ENCODE data around the gene SMC6. TPM values are rescaled to one million over a fixed set of nuclear protein-coding genes. Genes with fewer than 3 reads are reported as not detected.
A peak's percentile ranks its signal among the peaks of the same experiment; 100 is the strongest.

Gene SMC6
- total RNA-seq, 1 experiment from 2014 or later, result 32.7 TPM

DNA sequence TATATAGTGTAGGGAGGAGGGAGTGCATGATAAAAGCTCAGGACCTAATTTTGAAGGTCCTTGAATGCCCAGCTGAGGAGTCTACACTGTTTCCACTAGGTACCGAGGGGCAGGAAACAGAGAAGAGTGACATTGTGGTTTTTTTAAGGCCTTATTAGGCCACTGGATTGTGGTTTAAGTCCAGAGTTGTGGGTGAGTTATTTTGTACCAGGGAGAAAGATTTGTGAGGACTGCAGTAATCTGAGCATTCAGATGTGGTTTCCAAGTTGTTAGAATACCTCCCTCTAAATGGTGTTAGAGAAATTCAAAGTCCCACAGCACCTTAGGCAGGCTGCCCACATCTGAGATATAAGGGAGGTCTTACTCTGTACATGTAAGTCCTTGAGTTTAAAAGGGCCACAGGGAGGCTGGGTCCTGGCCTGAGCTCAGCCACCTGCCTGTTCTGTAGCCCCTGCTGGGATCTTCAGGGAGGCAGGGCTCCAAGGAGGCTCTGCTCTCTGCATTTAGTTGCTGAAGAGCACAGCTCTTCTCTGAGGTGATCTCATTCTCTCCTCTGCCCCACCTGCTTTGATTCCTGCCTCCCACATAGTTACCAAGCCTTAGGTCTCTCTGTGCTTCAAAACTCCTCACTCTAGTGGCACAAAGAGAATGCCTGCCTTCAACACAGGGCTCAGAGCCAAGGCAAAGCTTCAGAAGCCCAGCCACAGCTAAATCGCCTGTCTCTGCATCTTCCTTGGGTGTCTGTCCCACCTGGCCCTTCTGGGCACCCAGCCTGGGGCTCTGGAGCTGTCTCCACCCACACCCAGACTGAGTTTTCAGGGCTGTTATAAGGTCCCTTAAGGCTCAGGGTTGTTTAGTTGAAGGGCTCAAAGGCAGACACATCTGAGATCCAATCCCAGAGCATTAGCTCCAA lies 125.0 kb downstream of the SMC6 start:
- in situ Hi-C loops (cut with HindIII; ENCODE audit: low sequenced_read_pairs), result no loop called here

DNA sequence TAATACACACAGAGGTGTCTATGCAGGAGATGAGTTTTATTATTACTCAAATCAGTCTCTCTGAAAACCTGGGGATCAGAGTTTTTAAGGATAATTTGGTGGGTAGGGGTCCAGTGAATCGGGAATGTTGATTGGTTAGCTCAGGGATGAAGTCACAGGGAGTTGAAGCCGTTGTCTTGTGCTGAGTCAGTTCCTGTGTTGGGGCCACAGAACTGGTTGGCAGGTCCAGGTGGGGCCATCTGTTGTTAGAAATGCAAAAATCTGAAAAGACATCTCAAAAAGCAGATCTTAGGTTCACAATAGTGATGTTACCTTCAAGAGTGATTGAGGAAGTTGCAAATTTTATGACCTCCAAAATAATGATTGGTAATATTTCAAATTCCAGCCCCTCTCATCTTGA lies 126.2 kb downstream of the SMC6 start:
- in situ Hi-C loops (cut with HindIII; ENCODE audit: low sequenced_read_pairs), result no loop called here
- DNase-seq (ENCODE audit: low spot score), result no peak

More for the DNA sequence above, 125.0 kb downstream of the SMC6 start:
- DNase-seq (ENCODE audit: low spot score), result peak; percentile 57

DNA sequence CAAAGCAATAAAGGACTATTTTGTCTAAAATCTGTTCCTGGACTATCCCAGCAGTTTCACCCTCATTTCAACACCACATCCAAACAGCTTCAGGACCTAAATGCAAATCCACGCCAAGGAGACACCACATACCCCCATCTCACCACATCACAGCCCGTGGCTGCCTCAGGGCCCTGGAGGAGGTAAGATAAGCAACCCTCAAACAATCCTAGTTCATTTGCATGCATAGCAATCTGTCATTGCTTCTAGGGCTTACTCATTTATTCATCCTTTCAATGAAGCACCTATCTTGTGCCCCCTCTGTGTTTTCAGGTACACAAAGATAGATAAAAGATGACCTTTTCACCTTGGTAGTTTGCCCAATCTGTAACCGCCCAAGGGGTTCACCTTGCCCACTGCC lies 126.6 kb downstream of the SMC6 start:
- DNase-seq (ENCODE audit: low spot score), result no peak
- in situ Hi-C loops (cut with HindIII; ENCODE audit: low sequenced_read_pairs), result no loop called here

DNA sequence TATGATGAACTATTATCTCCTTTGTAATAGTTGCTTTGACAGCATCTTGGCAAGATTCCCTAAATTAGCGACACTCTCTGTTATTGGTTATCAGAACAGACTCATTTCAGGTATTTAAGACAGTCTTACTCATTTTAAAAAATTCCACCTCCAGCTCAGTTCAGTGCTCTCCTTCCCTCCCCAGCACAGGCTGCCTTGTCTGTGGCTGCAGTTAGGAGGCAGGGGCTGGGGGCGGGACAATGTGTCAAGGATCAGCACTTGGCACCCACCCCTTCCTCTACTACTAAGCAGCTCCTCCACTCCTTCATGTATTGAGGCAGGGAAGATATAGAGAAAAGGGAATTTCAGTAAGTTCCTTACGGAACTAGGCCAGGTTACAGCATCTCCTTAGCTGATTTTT lies 128.2 kb downstream of the SMC6 start:
- no peak for DNase-seq (ENCODE audit: low spot score)
- in situ Hi-C loops (cut with HindIII; ENCODE audit: low sequenced_read_pairs), result no loop called here

DNA sequence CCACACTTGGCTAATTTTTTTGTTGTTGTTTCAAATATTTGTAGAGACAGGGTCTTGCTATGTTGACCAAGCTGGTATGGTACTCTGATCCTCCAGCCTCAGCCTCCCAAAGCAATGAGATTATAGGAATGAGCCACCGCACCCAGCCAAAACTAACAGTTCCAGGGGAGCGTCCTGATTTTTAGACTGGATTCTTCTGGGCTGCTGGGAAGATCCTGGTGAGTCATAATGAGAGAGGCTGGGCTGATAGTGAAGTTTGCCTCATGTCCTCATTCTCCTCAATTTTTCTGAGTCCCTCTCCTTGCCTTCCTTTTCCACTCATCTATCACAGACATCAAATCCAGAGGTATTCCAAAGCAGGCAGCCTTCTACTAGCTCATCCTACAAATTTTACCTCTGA lies 131.8 kb downstream of the SMC6 start:
- in situ Hi-C loops (cut with HindIII; ENCODE audit: low sequenced_read_pairs), result no loop called here
- no peak for DNase-seq (ENCODE audit: low spot score)

DNA sequence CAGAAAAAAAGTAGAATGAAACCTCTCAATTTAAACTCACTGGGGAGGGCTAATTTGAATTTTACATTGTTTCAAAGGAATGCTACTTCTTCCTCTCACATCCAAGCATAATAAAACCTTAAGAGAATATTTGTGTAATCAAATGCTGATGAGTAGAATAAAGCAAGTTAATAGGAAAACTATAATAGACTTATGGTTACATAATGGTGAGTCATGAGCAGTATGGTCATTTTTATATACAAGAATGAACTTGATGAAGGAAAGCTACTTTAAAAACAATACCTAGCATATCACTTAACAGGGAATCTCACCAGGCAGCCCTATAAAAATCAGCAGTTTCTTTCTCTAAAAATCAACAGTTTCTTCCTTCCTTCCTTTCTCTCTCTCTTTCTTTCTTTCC lies 132.8 kb downstream of the SMC6 start:
- DNase-seq (ENCODE audit: low spot score), result no peak
- in situ Hi-C loops (cut with HindIII; ENCODE audit: low sequenced_read_pairs), result no loop called here

DNA sequence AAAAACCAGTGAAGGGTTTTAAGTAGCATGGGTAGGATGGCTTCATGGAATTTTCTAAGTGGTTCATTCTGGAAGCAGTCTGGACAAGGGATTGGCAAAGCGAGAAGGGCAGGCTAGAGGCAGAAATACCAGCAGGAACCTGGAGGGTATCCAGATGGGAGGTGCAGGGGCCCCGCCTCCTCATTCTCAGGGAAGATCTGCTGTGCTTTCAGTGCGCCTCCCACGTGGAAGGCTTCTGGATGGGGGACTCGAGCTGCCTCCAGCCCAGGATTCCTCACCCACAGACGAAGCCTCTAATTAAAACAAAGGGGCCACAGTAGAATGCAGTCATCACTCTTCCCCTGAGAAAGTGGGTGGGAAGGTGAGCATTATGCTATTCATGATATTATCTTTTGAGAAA lies 133.3 kb downstream of the SMC6 start:
- DNase-seq (ENCODE audit: low spot score), result peak; percentile 96
- in situ Hi-C loops (cut with HindIII; ENCODE audit: low sequenced_read_pairs), result no loop called here

DNA sequence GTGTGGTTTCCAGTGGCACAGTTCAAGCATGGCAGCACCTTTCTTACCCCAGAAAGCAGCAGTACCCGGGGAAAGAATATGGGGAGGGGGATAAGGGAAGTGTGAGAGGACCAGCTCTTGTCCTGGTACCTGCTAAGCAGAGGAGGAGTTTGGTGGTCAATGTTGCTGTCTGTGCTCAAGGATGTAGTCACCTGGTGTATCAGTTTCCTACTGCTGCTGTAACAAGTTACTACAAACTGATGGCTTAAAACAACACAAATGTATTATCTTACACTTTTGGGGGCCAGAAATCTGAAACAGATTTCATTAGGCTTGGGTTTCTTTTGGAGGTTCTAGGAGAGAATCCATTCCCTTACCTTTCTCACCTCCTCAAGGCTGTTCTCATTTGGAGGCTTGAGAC lies 135.7 kb downstream of the SMC6 start:
- no peak for DNase-seq (ENCODE audit: low spot score)
- in situ Hi-C loops (cut with HindIII; ENCODE audit: low sequenced_read_pairs), result no loop called here

DNA sequence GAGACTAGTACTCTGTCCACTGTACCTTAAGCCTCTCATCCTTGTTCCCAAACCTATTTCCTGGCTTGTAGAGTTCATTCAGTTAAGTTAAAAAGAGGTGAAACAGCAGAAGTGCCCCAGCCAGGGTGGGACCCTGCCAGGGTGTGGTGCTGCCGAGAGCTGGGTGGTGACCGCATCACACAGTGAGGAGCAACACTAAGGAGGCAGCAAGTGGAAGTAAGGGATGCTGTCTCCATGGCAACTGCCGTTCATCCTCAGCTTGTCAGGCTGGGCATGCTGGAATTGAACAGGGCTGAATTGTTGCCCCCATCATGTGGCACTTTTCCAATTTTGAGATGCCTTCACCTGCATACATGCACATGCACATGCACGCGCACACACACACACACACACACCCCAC lies 136.1 kb downstream of the SMC6 start:
- in situ Hi-C loops (cut with HindIII; ENCODE audit: low sequenced_read_pairs), result no loop called here
- no peak for DNase-seq (ENCODE audit: low spot score)

DNA sequence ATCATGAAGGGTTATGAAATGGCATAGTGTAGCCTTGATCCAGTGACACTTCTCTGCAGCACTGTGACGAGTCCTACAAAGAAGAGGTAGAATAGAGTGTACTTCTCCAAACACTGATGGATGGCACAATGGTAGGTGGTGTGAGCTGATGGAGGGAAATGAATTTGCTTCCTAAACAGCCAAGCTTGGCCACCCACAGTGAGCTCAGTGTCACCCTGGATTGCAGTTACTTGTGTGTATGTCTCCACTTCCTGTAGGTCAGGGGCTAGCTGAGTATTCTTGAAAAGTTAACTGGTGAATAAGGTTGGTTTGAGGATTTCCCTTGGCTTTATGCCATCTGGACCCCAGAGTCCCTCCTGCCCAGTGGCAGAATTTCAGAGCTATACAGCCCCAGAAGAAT lies 137.2 kb downstream of the SMC6 start:
- in situ Hi-C loops (cut with HindIII; ENCODE audit: low sequenced_read_pairs), result no loop called here
- no peak for DNase-seq (ENCODE audit: low spot score)

DNA sequence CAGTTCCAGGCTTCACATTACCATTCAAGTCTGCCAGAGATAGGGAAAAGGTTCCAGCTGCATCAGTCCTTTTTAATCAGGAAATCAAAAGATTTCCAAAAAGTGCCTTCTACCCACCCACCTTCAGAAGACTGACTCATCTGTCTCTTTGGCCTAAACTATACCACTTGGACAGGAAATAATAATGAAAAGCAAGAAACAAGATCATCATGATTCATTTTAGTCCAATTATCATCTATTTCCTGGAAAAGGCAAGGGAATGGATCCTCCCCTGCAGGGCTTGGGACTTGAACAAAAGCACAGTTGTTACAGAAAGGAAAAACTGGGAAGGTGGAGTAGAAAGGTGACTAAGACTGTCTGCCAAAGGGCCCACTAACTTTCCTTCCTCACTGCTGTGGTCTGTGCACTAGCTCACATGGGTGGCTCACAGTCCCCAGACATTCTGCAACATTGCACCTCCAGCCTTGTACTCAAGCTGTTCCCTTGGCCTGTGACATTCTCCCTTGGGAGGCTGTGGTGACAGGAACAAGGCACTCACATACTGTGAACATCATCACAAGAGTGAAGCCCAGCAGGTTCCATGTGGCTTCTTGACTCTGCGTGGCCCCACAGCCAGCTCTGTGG lies 137.8 kb downstream of the SMC6 start:
- in situ Hi-C loops (cut with HindIII; ENCODE audit: low sequenced_read_pairs), result no loop called here
- DNase-seq (ENCODE audit: low spot score), result no peak

DNA sequence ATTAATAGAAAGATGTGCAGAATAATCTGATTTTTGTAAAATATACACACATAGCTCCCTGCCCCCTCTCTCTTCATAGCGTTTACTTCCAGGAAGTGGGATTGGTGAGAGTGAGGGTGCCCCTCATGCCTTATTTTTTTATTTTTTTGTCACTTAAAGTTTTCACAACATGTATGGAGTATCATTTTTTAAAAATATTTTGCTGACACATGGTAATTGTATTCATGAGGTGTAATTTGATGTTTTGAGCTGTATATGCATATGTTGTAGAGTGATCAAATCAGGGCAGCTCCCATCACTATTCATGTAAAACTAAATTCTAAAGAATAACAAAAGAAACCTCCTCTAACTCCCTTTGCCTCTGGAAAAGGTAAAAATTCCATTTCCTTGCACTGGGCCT lies 138.5 kb downstream of the SMC6 start:
- in situ Hi-C loops (cut with HindIII; ENCODE audit: low sequenced_read_pairs), result no loop called here
- no peak for DNase-seq (ENCODE audit: low spot score)

DNA sequence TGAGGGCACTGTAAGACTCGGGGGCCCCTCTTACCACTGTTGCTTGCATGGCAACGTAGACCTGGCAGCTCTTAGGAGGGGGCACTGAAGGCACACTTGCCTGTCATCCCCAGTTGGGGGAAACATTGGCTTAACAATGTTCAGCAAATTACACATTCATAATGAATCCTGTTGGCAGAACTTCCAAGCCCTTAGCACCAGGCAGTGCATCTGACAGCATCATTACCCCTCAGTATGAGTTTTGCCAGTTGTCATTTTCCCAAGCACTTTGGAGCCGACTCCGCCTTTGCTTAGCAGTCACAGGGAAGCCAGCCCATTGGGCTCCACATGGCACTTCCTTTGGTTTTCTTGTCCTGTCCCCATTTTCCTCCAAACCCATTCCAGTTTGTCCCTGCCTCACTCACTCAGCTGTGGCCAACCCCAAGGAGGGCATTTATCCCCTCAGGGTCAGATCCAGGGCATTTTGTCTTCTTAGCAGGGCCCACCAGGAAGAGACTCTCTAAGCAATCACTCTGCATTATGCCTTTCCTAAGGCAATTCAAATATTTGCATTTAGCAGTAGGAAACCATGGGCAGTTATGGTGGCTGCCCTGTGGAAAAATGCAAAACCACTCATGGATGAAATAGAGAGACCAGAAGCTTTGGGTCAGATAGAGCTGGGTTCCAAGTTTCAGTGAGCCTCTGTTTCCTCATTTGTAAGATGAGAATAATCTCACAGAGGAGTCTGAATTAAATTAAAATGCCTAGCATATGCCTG lies 139.3 kb downstream of the SMC6 start:
- in situ Hi-C loops (cut with HindIII; ENCODE audit: low sequenced_read_pairs), result no loop called here
- DNase-seq (ENCODE audit: low spot score), result peak; percentile 53

Other genes with a start within 250 kb of the SMC6 start
- not detected in 2 replicates for gene RAD51AP2, start 235.4 kb downstream of the SMC6 start, total RNA-seq (2014; rRNA removed; shearing (Covaris generic))
- not detected in 2 replicates for gene VSNL1, start 213.1 kb downstream of the SMC6 start, total RNA-seq (2014; rRNA removed; shearing (Covaris generic))
- 8.7 and 15.9 TPM in 2 replicates for gene GEN1, start 328 bp upstream of the SMC6 start, total RNA-seq (2014; rRNA removed; shearing (Covaris generic))
- gene MSGN1, start 62.6 kb upstream of the SMC6 start, total RNA-seq (2014; rRNA removed; shearing (Covaris generic)), result 0.44 TPM in 1 of 2 replicates, not detected in the other
- not detected in 2 replicates for gene KCNS3, start 124.9 kb upstream of the SMC6 start, total RNA-seq (2014; rRNA removed; shearing (Covaris generic))

Measured in G401 (cell line).